PFSK-1 (cell line): ENCODE data around the gene ATG16L1.

Experiments used
- FOXP2 ChIP-seq: optimal IDR thresholded peaks from 2 replicates; pipeline ENCODE3; 2011; ENCODE audit warnings: borderline replicate concordance, control low read depth, inconsistent platforms; ENCODE audit not compliant: insufficient read depth; ENCODE audit errors: extremely low read length, extremely low read depth
- POLR2AphosphoS5 ChIP-seq: IDR thresholded peaks from 2 replicates; pipeline ENCODE4 v1.6.1; 2012; ENCODE audit warnings: low read depth, mild to moderate bottlenecking, control low read depth, low read length, moderate library complexity
- SIN3A ChIP-seq: IDR thresholded peaks from 2 replicates; pipeline ENCODE4 v1.6.1; 2012; ENCODE audit warnings: mild to moderate bottlenecking, low read length, moderate library complexity, borderline replicate concordance; ENCODE audit not compliant: insufficient read depth
- TAF1 ChIP-seq: IDR thresholded peaks from 2 replicates; pipeline ENCODE4 v1.6.1; 2012; ENCODE audit warnings: low read length, control low read depth, borderline replicate concordance; ENCODE audit not compliant: insufficient read depth
- TF ChIP-seq, protein P1 (sequence below), 2 experiments: IDR thresholded peaks; 2 replicates each; pipeline versions ENCODE4 v1.6.1 to v1.8.0; 2011 to 2012; ENCODE audit warnings: low read depth in 2 of 2, low read length in 2 of 2, control low read depth in 1 of 2, inconsistent platforms in 1 of 2, mild to moderate bottlenecking in 1 of 2, moderate library complexity in 1 of 2; ENCODE audit not compliant: insufficient read depth in 1 of 2

Gene ATG16L1

DNA sequence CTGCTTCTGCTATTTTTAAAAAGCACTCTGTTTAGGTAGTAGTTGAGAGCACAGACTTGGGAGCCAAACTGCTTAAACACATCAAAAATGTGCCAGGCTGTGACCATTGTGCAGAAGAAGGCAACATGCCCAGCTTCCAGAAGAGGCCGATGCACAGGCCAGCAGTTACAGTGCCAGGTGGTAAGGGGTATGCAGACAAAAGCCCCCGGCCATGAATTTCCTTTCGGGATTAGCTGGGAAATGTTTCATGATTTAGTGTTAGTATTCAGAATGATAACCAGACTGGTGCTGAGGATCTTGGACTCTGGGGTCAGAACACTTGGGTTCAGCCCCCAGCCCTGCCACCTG, 40.0 kb upstream of the ATG16L1 start:
- TF ChIP-seq SIN3A (no peak), TAF1 (no peak), POLR2AphosphoS5 (no peak), FOXP2 (no peak)
- TF ChIP-seq, protein P1, sequence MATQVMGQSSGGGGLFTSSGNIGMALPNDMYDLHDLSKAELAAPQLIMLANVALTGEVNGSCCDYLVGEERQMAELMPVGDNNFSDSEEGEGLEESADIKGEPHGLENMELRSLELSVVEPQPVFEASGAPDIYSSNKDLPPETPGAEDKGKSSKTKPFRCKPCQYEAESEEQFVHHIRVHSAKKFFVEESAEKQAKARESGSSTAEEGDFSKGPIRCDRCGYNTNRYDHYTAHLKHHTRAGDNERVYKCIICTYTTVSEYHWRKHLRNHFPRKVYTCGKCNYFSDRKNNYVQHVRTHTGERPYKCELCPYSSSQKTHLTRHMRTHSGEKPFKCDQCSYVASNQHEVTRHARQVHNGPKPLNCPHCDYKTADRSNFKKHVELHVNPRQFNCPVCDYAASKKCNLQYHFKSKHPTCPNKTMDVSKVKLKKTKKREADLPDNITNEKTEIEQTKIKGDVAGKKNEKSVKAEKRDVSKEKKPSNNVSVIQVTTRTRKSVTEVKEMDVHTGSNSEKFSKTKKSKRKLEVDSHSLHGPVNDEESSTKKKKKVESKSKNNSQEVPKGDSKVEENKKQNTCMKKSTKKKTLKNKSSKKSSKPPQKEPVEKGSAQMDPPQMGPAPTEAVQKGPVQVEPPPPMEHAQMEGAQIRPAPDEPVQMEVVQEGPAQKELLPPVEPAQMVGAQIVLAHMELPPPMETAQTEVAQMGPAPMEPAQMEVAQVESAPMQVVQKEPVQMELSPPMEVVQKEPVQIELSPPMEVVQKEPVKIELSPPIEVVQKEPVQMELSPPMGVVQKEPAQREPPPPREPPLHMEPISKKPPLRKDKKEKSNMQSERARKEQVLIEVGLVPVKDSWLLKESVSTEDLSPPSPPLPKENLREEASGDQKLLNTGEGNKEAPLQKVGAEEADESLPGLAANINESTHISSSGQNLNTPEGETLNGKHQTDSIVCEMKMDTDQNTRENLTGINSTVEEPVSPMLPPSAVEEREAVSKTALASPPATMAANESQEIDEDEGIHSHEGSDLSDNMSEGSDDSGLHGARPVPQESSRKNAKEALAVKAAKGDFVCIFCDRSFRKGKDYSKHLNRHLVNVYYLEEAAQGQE (IDR thresholded peaks at IDR 0.05; ENCODE audit: insufficient read depth in 1 of 2, low read depth in 2 of 2, low read length in 2 of 2): no peak

DNA sequence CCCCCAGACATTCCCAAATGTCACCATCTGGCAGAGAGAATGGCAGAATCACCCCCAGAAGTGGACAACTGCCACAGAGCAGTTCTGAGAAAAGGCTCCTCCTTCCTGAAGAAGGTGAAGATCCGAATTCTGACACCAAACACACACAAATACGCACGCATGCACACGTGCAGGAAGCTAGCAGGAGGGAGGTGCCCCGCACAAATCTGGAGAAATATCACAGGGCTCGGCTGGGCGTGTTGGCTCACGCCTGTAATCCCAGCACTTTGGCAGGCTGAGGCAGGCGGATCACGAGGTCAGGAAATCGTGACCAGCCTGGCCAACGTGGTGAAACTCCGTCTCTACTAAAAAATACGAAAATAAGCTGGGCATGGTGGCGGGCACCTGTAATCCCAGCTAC, 38.5 kb upstream of the ATG16L1 start:
- TF ChIP-seq TAF1: no peak
- no peak for TF ChIP-seq FOXP2
- TF ChIP-seq POLR2AphosphoS5: no peak
- TF ChIP-seq, protein P1 (IDR thresholded peaks at IDR 0.05; ENCODE audit: insufficient read depth in 1 of 2, low read depth in 2 of 2, low read length in 2 of 2): no peak

DNA sequence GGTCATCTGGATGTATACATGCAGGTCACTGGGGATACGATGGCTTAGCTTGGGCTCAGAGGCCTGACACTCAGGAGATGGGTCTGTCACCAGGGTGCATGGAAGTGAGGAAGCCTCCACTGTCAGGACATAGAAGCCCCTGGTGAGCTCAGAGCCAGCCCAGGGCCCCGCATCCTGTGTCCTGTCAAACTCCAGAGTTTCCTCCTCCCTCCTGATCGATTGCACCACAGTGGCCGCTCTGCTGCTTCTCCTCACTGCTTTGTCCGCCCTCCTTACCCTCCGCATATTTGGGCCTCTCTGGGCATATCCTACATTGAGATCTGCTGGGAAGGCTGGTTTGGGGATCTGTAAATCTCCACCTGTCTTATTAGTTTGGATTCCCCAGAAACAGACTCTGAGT, 37.5 kb upstream of the ATG16L1 start:
- no peak for TF ChIP-seq FOXP2
- TF ChIP-seq POLR2AphosphoS5: no peak
- TF ChIP-seq TAF1: no peak
- TF ChIP-seq, protein P1 (IDR thresholded peaks at IDR 0.05; ENCODE audit: insufficient read depth in 1 of 2, low read depth in 2 of 2, low read length in 2 of 2): no peak
- no peak for TF ChIP-seq SIN3A

DNA sequence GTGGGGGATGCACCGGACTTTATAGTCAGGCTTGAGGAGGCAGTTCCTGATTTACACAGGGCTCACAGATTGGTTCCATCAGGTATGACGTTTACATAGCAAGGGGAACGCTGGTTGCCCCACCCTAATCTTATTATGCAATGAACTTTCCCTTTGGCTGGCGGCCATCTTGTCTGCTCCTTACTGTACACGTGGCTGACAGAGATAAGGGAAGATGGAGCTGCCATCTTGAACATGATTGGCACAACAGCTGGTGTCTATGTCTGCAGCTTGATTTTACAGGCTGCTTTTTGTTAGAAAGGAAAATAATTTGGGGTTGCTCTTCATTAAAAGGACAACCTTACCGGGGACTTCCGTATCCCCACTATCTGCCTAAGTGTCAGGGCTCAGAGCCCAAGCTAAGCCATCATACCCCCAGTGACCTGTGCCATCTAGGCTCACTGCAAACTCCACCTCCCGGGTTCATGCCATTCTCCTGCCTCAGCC, 33.5 kb upstream of the ATG16L1 start:
- TF ChIP-seq, protein P1 (IDR thresholded peaks at IDR 0.05; ENCODE audit: insufficient read depth in 1 of 2, low read depth in 2 of 2, low read length in 2 of 2): no peak
- TF ChIP-seq FOXP2: no peak
- no peak for TF ChIP-seq TAF1
- no peak for TF ChIP-seq SIN3A
- no peak for TF ChIP-seq POLR2AphosphoS5

DNA sequence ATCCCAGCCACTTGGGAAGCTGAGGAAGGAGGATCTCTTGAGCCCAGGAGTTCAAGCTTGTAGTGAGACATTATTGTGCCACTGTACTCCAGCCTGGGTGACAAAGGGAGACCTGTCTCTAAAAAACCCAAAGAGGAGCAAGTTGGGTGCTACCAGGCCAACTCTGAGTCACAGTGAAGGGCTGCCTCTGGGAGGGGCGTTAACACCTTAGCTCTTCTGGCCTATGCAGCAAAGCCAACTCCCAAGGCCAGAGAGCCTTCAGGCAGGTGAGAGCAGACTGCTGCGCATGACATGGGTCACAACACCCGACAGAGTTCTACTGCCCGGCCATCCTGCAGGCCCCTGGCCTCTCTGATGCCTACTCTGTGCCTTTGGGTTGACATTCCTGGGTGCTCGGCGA, 32.6 kb upstream of the ATG16L1 start:
- TF ChIP-seq POLR2AphosphoS5 (no peak), SIN3A (no peak), FOXP2 (no peak), TAF1 (no peak)
- TF ChIP-seq, protein P1 (IDR thresholded peaks at IDR 0.05; ENCODE audit: insufficient read depth in 1 of 2, low read depth in 2 of 2, low read length in 2 of 2): no peak
